IMR-90 (cell line): ENCODE results near the gene FAM20C. TPM values are rescaled to one million over a fixed set of nuclear protein-coding genes. Genes with fewer than 3 reads are reported as not detected.
"Not testable (repeated sequence)": the region's sequence is repeated elsewhere in the genome, so short reads cannot be mapped to it uniquely, and the experiment has no call there.

ENCODE experiments used
- ATAC-seq: fragments of 200-7000 bp; cut with Tn5 transposase; 2 replicates; pipeline ENCODE4 v1.9.1; 2020; ENCODE audit warnings: low read depth, mild to moderate bottlenecking, moderate library complexity
- BruUV-seq: library from RNA; stranded (reverse); fragments of 400-500 nt; replicated peaks from 2 replicates; lab custom pipeline; 2021; lab: Mats Ljungman, UMichigan
- CTCF ChIA-PET: fragments of 300-600 bp; formaldehyde crosslinking; extraction: SDS; loops from one replicate; lab custom pipeline; 2021; ENCODE audit warnings: antibody characterized with exemption; lab: Yijun Ruan, JAX
- POLR2A ChIA-PET: fragments of 300-600 bp; sonication (Branson Sonifier 250); formaldehyde crosslinking; loops from one replicate; lab custom pipeline; 2022; ENCODE audit warnings: antibody characterized with exemption; ENCODE audit not compliant: unreplicated experiment; lab: Charles Lee
- DNase-seq: peaks from one replicate; pipeline ENCODE4 v3.0.0; 2013
- H2AFZ ChIP-seq: replicated peaks from 2 replicates; pipeline ENCODE3; 2013; ENCODE audit warnings: low read length, mild to moderate bottlenecking; ENCODE audit not compliant: poor library complexity
- H2AK5ac ChIP-seq: 2 replicates; pipeline ENCODE4 v1.6.1; 2013; ENCODE audit warnings: low read depth, low read length, inconsistent platforms
- H2AK9ac ChIP-seq: replicated peaks from 2 replicates; pipeline ENCODE3; 2013; ENCODE audit warnings: mild to moderate bottlenecking, low read depth, low read length, moderate library complexity; ENCODE audit not compliant: poor library complexity
- H2BK120ac ChIP-seq: 2 replicates; pipeline ENCODE4 v1.6.1; 2013; ENCODE audit warnings: low read depth, low read length, inconsistent platforms
- H2BK15ac ChIP-seq: 3 replicates; pipeline ENCODE4 v1.6.1; 2013; ENCODE audit warnings: low read depth, low read length, inconsistent platforms
- H2BK20ac ChIP-seq: 2 replicates; pipeline ENCODE4 v1.6.1; 2013; ENCODE audit warnings: low read depth, mild to moderate bottlenecking, inconsistent platforms, low read length, moderate library complexity
- H2BK5ac ChIP-seq: 2 replicates; pipeline ENCODE4 v1.6.1; 2013; ENCODE audit warnings: mild to moderate bottlenecking, low read depth, low read length, inconsistent platforms; ENCODE audit not compliant: poor library complexity, severe bottlenecking
- H3K14ac ChIP-seq: replicated peaks from 2 replicates; pipeline ENCODE4 v1.6.1; 2013; ENCODE audit warnings: low read depth, low read length, inconsistent platforms
- H3K18ac ChIP-seq: 2 replicates; pipeline ENCODE4 v1.6.1; 2013; ENCODE audit warnings: low read depth, low read length, control low read depth
- H3K23ac ChIP-seq: 2 replicates; pipeline ENCODE4 v1.6.1; 2013; ENCODE audit warnings: low read depth, low read length, inconsistent platforms
- H3K27ac ChIP-seq: 2 replicates; pipeline ENCODE4 v1.5.1; 2013; ENCODE audit warnings: mild to moderate bottlenecking, control low read depth, low read length; ENCODE audit not compliant: insufficient read depth
- H3K27me3 ChIP-seq: 2 replicates; pipeline ENCODE4 v1.6.1; 2013; ENCODE audit warnings: low read length; ENCODE audit not compliant: control insufficient read depth, insufficient read depth
- H3K36me3 ChIP-seq: 2 replicates; pipeline ENCODE4 v1.6.1; 2013; ENCODE audit warnings: low read length, mixed read lengths; ENCODE audit not compliant: control insufficient read depth, insufficient read depth
- H3K4ac ChIP-seq: 2 replicates; pipeline ENCODE4 v1.6.1; 2013; ENCODE audit warnings: low read depth, low read length, inconsistent platforms
- H3K4me1 ChIP-seq: 2 replicates; pipeline ENCODE4 v1.6.1; 2013; ENCODE audit warnings: low read length, mixed read lengths; ENCODE audit not compliant: control insufficient read depth, insufficient read depth
- H3K4me2 ChIP-seq: 2 replicates; pipeline ENCODE4 v1.6.1; 2013; ENCODE audit warnings: low read depth, mild to moderate bottlenecking, control low read depth, low read length, moderate library complexity
- H3K4me3 ChIP-seq: 2 replicates; pipeline ENCODE4 v1.5.1; 2013; ENCODE audit warnings: low read depth, mild to moderate bottlenecking, control low read depth, low read length, moderate library complexity; ENCODE audit not compliant: insufficient read depth
- H3K56ac ChIP-seq: 2 replicates; pipeline ENCODE4 v1.6.1; 2013; ENCODE audit warnings: low read length, inconsistent platforms; ENCODE audit not compliant: insufficient read depth; ENCODE audit errors: extremely low read depth
- H3K79me1 ChIP-seq, 2 experiments: 2 replicates each; pipeline ENCODE4 v1.6.1; 2013; ENCODE audit warnings: low read length in 2 of 2, inconsistent platforms in 1 of 2, low read depth in 1 of 2
- H3K9ac ChIP-seq: 2 replicates; pipeline ENCODE4 v1.6.1; 2013; ENCODE audit warnings: low read depth, low read length, control low read depth
- H3K9me1 ChIP-seq: 2 replicates; pipeline ENCODE4 v1.6.1; 2013; ENCODE audit warnings: low read length, inconsistent platforms; ENCODE audit not compliant: insufficient read depth
- H3K9me3 ChIP-seq: 2 replicates; pipeline ENCODE4 v1.6.1; 2013; ENCODE audit warnings: low read length; ENCODE audit not compliant: control insufficient read depth, insufficient read depth
- H4K20me1 ChIP-seq: 2 replicates; pipeline ENCODE4 v1.6.1; 2013; ENCODE audit warnings: low read length, inconsistent platforms; ENCODE audit not compliant: insufficient read depth
- H4K5ac ChIP-seq: 2 replicates; pipeline ENCODE4 v1.6.1; 2013; ENCODE audit warnings: mild to moderate bottlenecking, low read depth, low read length, control low read depth
- H4K8ac ChIP-seq, 2 experiments: 2 replicates each; pipeline ENCODE4 v1.6.1; 2013; ENCODE audit warnings: low read depth in 2 of 2, low read length in 2 of 2, control low read depth in 1 of 2, inconsistent platforms in 1 of 2
- H4K91ac ChIP-seq: 2 replicates; pipeline ENCODE4 v1.6.1; 2013; ENCODE audit warnings: low read depth, low read length, inconsistent platforms; ENCODE audit not compliant: insufficient read depth
- WGBS, 2 experiments: methylation state at CpG; one replicate each; pipeline versions ENCODE4 v1.1.5 to v1.1.7; 2013; ENCODE audit warnings: missing lambda C conversion rate in 2 of 2; ENCODE audit not compliant: insufficient read length in 1 of 2; ENCODE audit errors: extremely low coverage in 2 of 2; 5-methylcytosine and 5-hydroxymethylcytosine counted together
- dilution Hi-C: fragments of 300-500 bp; cut with HindIII; formaldehyde crosslinking; loops from one replicate; pipeline ENCODE4 v1.14.3; 2018; ENCODE audit warnings: low sequenced_read_pairs; ENCODE audit not compliant: unreplicated experiment
- in situ Hi-C: fragments of 300-500 bp; cut with MboI; formaldehyde crosslinking; loops from 3 replicates; pipeline ENCODE4 v1.14.3; 2019; ENCODE audit warnings: low sequenced_read_pairs, inconsistent platforms, mixed read lengths
- intact Hi-C: fragments of 100-400 bp; cut with micrococcal nuclease; formaldehyde crosslinking; loops from 2 replicates; pipeline ENCODE4 v1.10.0; 2022
- polyA plus RNA-seq, 3 experiments: library from polyadenylated mRNA; depleted of rRNA; stranded (reverse); fragments of >200 nt; gene quantifications; 2 replicates each; pipeline ENCODE4 v1.2.3, GENCODE V29; 2012; ENCODE audit warnings: low replicate concordance in 1 of 3
- total RNA-seq: library from RNA; depleted of rRNA; stranded (reverse); fragments of >200 nt; gene quantifications from 2 replicates; pipeline ENCODE4 v1.2.3, GENCODE V29; 2012

FAM20C gene
- total and polyA plus RNA-seq, 2 of the 4 experiments (the other 2 are of a cell fraction), result 7.7 to 36.6 TPM

DNA sequence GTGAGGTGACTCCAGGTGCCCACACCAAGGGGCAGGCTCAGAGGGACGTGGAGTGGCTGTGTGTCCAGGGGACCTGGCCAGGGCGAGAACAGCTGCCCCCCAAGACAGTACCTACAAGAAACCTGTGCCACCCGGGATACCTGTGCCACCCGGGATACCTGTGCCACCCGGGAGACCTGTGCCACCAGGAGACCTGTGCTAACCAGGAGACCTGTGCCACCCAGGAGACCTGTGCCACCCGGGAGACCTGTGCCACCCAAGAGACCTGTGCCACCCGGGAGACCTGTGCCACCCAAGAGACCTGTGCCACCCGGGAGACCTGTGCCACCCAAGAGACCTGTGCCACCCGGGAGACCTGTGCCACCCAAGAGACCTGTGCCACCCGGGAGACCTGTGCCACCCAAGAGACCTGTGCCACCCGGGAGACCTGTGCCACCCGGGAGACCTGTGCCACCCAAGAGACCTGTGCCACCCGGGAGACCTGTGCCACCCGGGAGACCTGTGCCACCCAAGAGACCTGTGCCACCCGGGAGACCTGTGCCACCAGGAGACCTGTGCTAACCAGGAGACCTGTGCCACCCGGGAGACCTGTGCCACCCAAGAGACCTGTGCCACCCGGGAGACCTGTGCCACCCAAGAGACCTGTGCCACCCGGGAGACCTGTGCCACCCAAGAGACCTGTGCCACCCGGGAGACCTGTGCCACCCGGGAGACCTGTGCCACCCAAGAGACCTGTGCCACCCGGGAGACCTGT, 50.6 kb downstream of the FAM20C start:
- H3K23ac ChIP-seq, H3K9me3 ChIP-seq, H3K27me3 ChIP-seq, DNase-seq, H4K91ac ChIP-seq, H2BK15ac ChIP-seq, H3K9ac ChIP-seq, H2AK9ac ChIP-seq, H3K4me1 ChIP-seq, H4K8ac ChIP-seq, in situ Hi-C loops, H3K4ac ChIP-seq, CTCF ChIA-PET, H2BK5ac ChIP-seq, H2AFZ ChIP-seq, H3K56ac ChIP-seq, BruUV-seq, H3K27ac ChIP-seq, ATAC-seq, H2BK120ac ChIP-seq, intact Hi-C loops, H3K14ac ChIP-seq, H4K5ac ChIP-seq, H2BK20ac ChIP-seq, dilution Hi-C loops, H3K4me2 ChIP-seq, H3K18ac ChIP-seq, H3K4me3 ChIP-seq: not testable (repeated sequence)
- Histone ChIP-seq H3K36me3 (peaks cover 53% of the 10 kb centered on the region), H4K20me1 (peaks cover 39% of the 10 kb centered on the region), H2AK5ac (peak overlapping the region; percentile 28; the same call in 1 of the 2 replicates), H3K79me1 (peaks cover 25 to 44% of the 10 kb centered on the region in 2 experiments), H3K9me1 (peaks cover 13% of the 10 kb centered on the region)
- POLR2A ChIA-PET, result interaction anchor here (0.7 kb wide), 1 partner anchor 35 kb away, joined by 3 read pairs; no protein-coding TSS in a partner anchor
- no CpG with 5 or more reads among the region's 21 CpGs for WGBS, 2 experiments

DNA sequence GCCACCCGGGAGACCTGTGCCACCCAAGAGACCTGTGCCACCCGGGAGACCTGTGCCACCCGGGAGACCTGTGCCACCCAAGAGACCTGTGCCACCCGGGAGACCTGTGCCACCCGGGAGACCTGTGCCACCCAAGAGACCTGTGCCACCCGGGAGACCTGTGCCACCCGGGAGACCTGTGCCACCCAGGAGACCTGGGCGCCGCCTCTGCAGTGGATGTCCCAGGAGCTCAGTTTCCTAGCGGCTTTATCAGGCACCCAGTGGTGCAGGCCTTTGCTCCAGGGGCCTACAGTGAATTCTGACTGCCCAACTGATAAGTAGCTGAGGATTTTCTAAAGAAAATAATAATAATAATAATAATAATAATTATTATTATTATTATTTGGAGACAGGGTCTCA, 51.2 kb downstream of the FAM20C start:
- intact Hi-C loops, result not testable (repeated sequence)

More for the DNA sequence above, 51.2 kb downstream of the FAM20C start:
- Histone ChIP-seq H4K20me1 (peaks cover 39% of the 10 kb centered on the region), H3K79me1 (peaks cover 25 to 44% of the 10 kb centered on the region in 2 experiments), H3K36me3 (peaks cover 58% of the 10 kb centered on the region), H3K9me1 (peaks cover 13% of the 10 kb centered on the region)
- CTCF ChIA-PET, H2BK20ac ChIP-seq, H4K8ac ChIP-seq, H3K23ac ChIP-seq, H3K9ac ChIP-seq, H2AK5ac ChIP-seq, H4K91ac ChIP-seq, H2AFZ ChIP-seq, ATAC-seq, DNase-seq, H3K56ac ChIP-seq, H3K4ac ChIP-seq, H3K27ac ChIP-seq, in situ Hi-C loops, H4K5ac ChIP-seq, H2BK5ac ChIP-seq, H2AK9ac ChIP-seq, H3K4me3 ChIP-seq, BruUV-seq, H3K27me3 ChIP-seq, H3K14ac ChIP-seq, H2BK120ac ChIP-seq, H2BK15ac ChIP-seq, H3K9me3 ChIP-seq, H3K4me1 ChIP-seq, H3K4me2 ChIP-seq, dilution Hi-C loops, H3K18ac ChIP-seq: not testable (repeated sequence)
- WGBS, 2 experiments, result no CpG with 5 or more reads among the region's 10 CpGs
- POLR2A ChIA-PET, result interaction anchor here (0.7 kb wide), 1 partner anchor 35 kb away, joined by 3 read pairs; no protein-coding TSS in a partner anchor
